K562 (cell line): ENCODE measurements around the gene ETV3. TPM values are rescaled to one million over a fixed set of nuclear protein-coding genes. Genes with fewer than 3 reads are reported as not detected.

Source experiments
- ATAC-seq: fragments of 200-7000 bp; cut with Tn5 transposase; 3 replicates; pipeline ENCODE4 v1.9.1; 2020; ENCODE audit warnings: moderate library complexity
- BruUV-seq: library from RNA; stranded (reverse); fragments of 400-500 nt; replicated peaks from 2 replicates; lab custom pipeline; 2021; lab: Mats Ljungman, UMichigan
- CTCF ChIA-PET: fragments of 300-600 bp; formaldehyde crosslinking; extraction: SDS; loops from one replicate; lab custom pipeline; 2021; ENCODE audit warnings: low intra/inter-chr PET ratio; lab: Yijun Ruan, JAX
- POLR2A ChIA-PET: fragments of 300-600, 350-650 bp; sonication (Branson Sonifier 250); formaldehyde crosslinking; extraction: SDS; loops from one replicate; lab custom pipeline; 2021; ENCODE audit warnings: antibody characterized with exemption, inconsistent platforms; lab: Yijun Ruan, JAX
- DNase-seq, 4 experiments: peaks; one replicate each; pipeline versions ENCODE4 v3.0.0 to v3.0.0-alpha.2; 2011 to 2018; ENCODE audit warnings: low spot score in 3 of 4, mixed read lengths in 3 of 4; ENCODE audit errors: extremely low read depth in 1 of 4
- FAIRE-seq: peaks from 2 replicates; lab custom pipeline; 2011; peaks lifted over from hg19 to GRCh38; lab: Jason Lieb, UNC
- H2AFZ ChIP-seq: 2 replicates; pipeline ENCODE4 v1.6.0; 2011; ENCODE audit warnings: low read depth, low read length, control low read depth, inconsistent platforms
- H3K27ac ChIP-seq: fragments of 200-600 bp; 3 replicates; pipeline ENCODE4 v1.8.0; 2011; ENCODE audit warnings: low read depth, mild to moderate bottlenecking, control low read depth, inconsistent platforms, low read length, moderate library complexity, mixed read lengths; ENCODE audit errors: extremely low read depth
- H3K27me3 ChIP-seq, 2 experiments: fragments of 300-600 bp in 1 of 2; 2 replicates in 1 of 2; 3 replicates in 1 of 2; pipeline versions ENCODE4 v1.6.0 to v1.8.0; 2011; ENCODE audit warnings: inconsistent platforms in 2 of 2, low read length in 2 of 2, mild to moderate bottlenecking in 1 of 2, mixed read lengths in 1 of 2, moderate library complexity in 1 of 2; ENCODE audit not compliant: control insufficient read depth in 2 of 2, insufficient read depth in 2 of 2
- H3K36me3 ChIP-seq: fragments of 300-600 bp; 3 replicates; pipeline ENCODE4 v1.8.0; 2011; ENCODE audit warnings: mild to moderate bottlenecking, low read length, inconsistent platforms; ENCODE audit not compliant: control insufficient read depth, insufficient read depth
- H3K4me1 ChIP-seq, 2 experiments: fragments of 200-600 bp in 1 of 2; replicated peaks in 1 of 2; 2 replicates in 1 of 2; 3 replicates in 1 of 2; pipeline versions ENCODE4 v1.5.1 to v1.8.0; 2011; ENCODE audit warnings: inconsistent platforms in 2 of 2, low read length in 2 of 2, mild to moderate bottlenecking in 1 of 2, mixed read lengths in 1 of 2, moderate library complexity in 1 of 2; ENCODE audit not compliant: control insufficient read depth in 2 of 2, insufficient read depth in 2 of 2
- H3K4me2 ChIP-seq: 2 replicates; pipeline ENCODE4 v1.6.1; 2011; ENCODE audit warnings: low read length, control low read depth, inconsistent platforms, mixed read lengths; ENCODE audit not compliant: insufficient read depth
- H3K4me3 ChIP-seq: fragments of 200-600 bp; sonication (generic), shearing (Covaris generic); 2 replicates; pipeline ENCODE4 v1.5.1; 2016; ENCODE audit warnings: control low read depth, inconsistent platforms
- H3K79me2 ChIP-seq: fragments of 200-600 bp; 3 replicates; pipeline ENCODE4 v1.8.0; 2011; ENCODE audit warnings: low read length, inconsistent platforms; ENCODE audit not compliant: control insufficient read depth, insufficient read depth
- H3K9ac ChIP-seq, 2 experiments: 2 replicates each; pipeline versions ENCODE4 v1.6.0 to v1.6.1; 2011; ENCODE audit warnings: low read depth in 2 of 2, low read length in 2 of 2, control low read depth in 1 of 2, inconsistent platforms in 1 of 2, mild to moderate bottlenecking in 1 of 2, mixed read lengths in 1 of 2; ENCODE audit not compliant: insufficient read depth in 1 of 2
- H3K9me1 ChIP-seq: one replicate; pipeline ENCODE4 v1.6.0; 2011; ENCODE audit warnings: inconsistent platforms, mild to moderate bottlenecking, low read length, moderate library complexity; ENCODE audit not compliant: control insufficient read depth, insufficient read depth
- H3K9me3 ChIP-seq: replicated peaks from 2 replicates; pipeline ENCODE4 v1.5.1; 2011; ENCODE audit warnings: low read depth, low read length, inconsistent platforms; ENCODE audit not compliant: control insufficient read depth, insufficient read depth
- H4K20me1 ChIP-seq: replicated peaks from 2 replicates; pipeline ENCODE4 v1.6.1; 2011; ENCODE audit warnings: low read length, inconsistent platforms, mixed read lengths; ENCODE audit not compliant: control insufficient read depth, insufficient read depth
- RFX7 ChIP-seq: fragments of 250-450 bp; sonication (Bioruptor Pico); IDR thresholded peaks from 2 replicates; pipeline ENCODE4 v1.5.1; 2021; ENCODE audit warnings: mild to moderate bottlenecking
- SMARCC2 ChIP-seq: fragments of 450-650 bp; IDR thresholded peaks from 2 replicates; pipeline ENCODE4 v1.6.1; 2017; ENCODE audit warnings: antibody characterized with exemption, moderate library complexity, mild to moderate bottlenecking, low read depth
- SMC3 ChIP-seq: conservative IDR thresholded peaks from 2 replicates; pipeline ENCODE4 v1.6.1; 2011; ENCODE audit warnings: low read depth, low read length, improper control_type of control experiment; ENCODE audit not compliant: insufficient read depth
- TGIF2 ChIP-seq: sonication (generic); formaldehyde crosslinking; IDR thresholded peaks from 2 replicates; pipeline ENCODE4 v1.8.1; 2022; ENCODE audit warnings: mild to moderate bottlenecking, missing genetic modification reagents, moderate library complexity
- YBX1 ChIP-seq: fragments of 450-650 bp; IDR thresholded peaks from 2 replicates; pipeline ENCODE4 v1.7.1; 2016; ENCODE audit warnings: mild to moderate bottlenecking
- ZNF77 ChIP-seq: fragments of 250-450 bp; sonication (Bioruptor Pico); IDR thresholded peaks from 2 replicates; pipeline ENCODE4 v1.5.0; 2020
- ZSCAN29 ChIP-seq: fragments of 450-650 bp; IDR thresholded peaks from 2 replicates; pipeline ENCODE4 v1.6.1; 2017
- WGBS: fragments of 100-300 bp; shearing (Covaris generic); methylation state at CpG from one replicate; pipeline ENCODE4 v1.1.6; 2016; ENCODE audit warnings: low coverage, mixed read lengths; ENCODE audit not compliant: insufficient coverage; ENCODE audit errors: missing lambda C conversion rate; 5-methylcytosine and 5-hydroxymethylcytosine counted together
- in situ Hi-C: fragments of 300-500 bp; cut with MboI; formaldehyde crosslinking; loops from 4 replicates; pipeline ENCODE4 v1.15.0; 2018; ENCODE audit warnings: inconsistent platforms, mixed read lengths
- intact Hi-C: fragments of 100-400 bp; cut with micrococcal nuclease; formaldehyde crosslinking; loops from 2 replicates; pipeline ENCODE4 v1.14.2; 2022
- polyA plus RNA-seq, 8 experiments: library from polyadenylated mRNA; depleted of rRNA in 4 of 8; stranded (reverse) in 5 of 8; unstranded in 3 of 8; fragments of >200 nt; fragmentation: Nextera tagmentation in 2 of 8; fragmentation: Illumina TruSeq in 1 of 8; extraction: Ambion mirVana in 2 of 8; extraction: Trizol in 1 of 8; gene quantifications; 2 replicates each; pipeline versions ENCODE4 v1.2.1 to v1.2.3, GENCODE V29; 2011 to 2014; ENCODE audit warnings: inconsistent platforms in 1 of 8, missing spikeins in 1 of 8
- total RNA-seq, 7 experiments: library from RNA; depleted of rRNA in 6 of 7; stranded (reverse); fragments of >200 nt in 6 of 7; fragmentation: Illumina TruSeq in 2 of 7; extraction: Trizol in 2 of 7; gene quantifications; 2 replicates each; pipeline versions ENCODE4 v1.2.1 to v1.2.3, GENCODE V29; 2011 to 2021; ENCODE audit warnings: low replicate concordance in 1 of 7
- TF ChIP-seq, protein P1 (sequence below): fragments of 200-800 bp; sonication (Bioruptor generic); IDR thresholded peaks from 2 replicates; pipeline ENCODE4 v1.6.1; 2017; ENCODE audit warnings: missing genetic modification characterization, missing compliant biosample characterization
- TF ChIP-seq, protein P2 (sequence below): fragments of 250-450 bp; sonication (Bioruptor Pico); IDR thresholded peaks from 2 replicates; pipeline ENCODE4 v1.4.0; 2020; ENCODE audit warnings: mild to moderate bottlenecking, moderate library complexity
- TF ChIP-seq, protein P3 (sequence below), 2 experiments: fragments of 450-650 bp in 1 of 2; sonication (generic) in 1 of 2; formaldehyde crosslinking in 1 of 2; IDR thresholded peaks; 2 replicates each; pipeline versions ENCODE4 v1.7.1 to v1.9.0; 2016 to 2022; ENCODE audit warnings: inconsistent platforms in 1 of 2, mild to moderate bottlenecking in 1 of 2, missing genetic modification reagents in 1 of 2

The ETV3 gene
- total and polyA plus RNA-seq, 9 of the 15 experiments (the other 6 are each of a cell fraction or from before 2014, with no cell fraction given): 3.1 to 16.0 (median 9.0) TPM

DNA sequence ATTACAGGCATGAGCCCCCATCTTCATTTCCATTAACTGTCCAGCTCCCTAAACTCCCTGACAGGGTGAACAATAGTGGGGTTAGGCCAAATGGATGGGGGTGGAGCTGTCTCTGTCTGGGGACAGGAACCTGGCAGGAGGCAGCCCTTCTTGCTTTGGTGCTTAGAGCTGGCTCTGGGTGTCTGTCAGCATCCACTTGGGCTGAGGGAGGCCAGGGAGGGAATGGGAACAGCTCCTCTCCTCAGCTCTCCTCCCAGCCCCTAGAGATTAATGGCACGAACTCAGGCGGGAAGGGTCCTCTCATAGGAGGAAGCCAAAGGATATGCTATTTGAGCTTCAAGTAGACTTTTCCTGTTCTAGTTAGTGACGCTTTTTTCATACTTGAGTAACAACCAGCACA, 27.5 kb downstream of the ETV3 start:
- Histone ChIP-seq H3K27ac (no peak overlapping the region), H3K27me3 (peaks cover 77 to 89% of the 10 kb centered on the region in 2 experiments), H3K4me3 (no peak overlapping the region), H3K4me2 (no peak overlapping the region), H4K20me1 (0 out of 2 replicates have a peak, but pooled peaks cover 12% of the 10 kb centered on the region), H3K9ac (no peak overlapping the region), H3K79me2 (no peaks in the 10 kb centered on the region), H2AFZ (no peak overlapping the region), H3K9me3 (no peaks in the 10 kb centered on the region), H3K4me1 (peaks cover 0 to 13% of the 10 kb centered on the region in 2 experiments; a peak in 3 of 5 replicates), H3K36me3 (no peaks in the 10 kb centered on the region), H3K9me1 (no peaks in the 10 kb centered on the region)
- intact Hi-C loops: no loop called here
- 3% methylated on average over 3 of the region's 3 CpGs for WGBS
- POLR2A ChIA-PET: interaction anchor here (0.9 to 1.5 kb wide), 3 partner anchors 16 to 27 kb away, joined by 3 to 4 read pairs (median 4); no protein-coding TSS in a partner anchor
- in situ Hi-C loops: no loop called here
- ATAC-seq (no peak), DNase-seq (no peak), FAIRE-seq (no peak)
- CTCF ChIA-PET: no interaction called here
- no TSS peak for BruUV-seq
- TF ChIP-seq, protein P1, sequence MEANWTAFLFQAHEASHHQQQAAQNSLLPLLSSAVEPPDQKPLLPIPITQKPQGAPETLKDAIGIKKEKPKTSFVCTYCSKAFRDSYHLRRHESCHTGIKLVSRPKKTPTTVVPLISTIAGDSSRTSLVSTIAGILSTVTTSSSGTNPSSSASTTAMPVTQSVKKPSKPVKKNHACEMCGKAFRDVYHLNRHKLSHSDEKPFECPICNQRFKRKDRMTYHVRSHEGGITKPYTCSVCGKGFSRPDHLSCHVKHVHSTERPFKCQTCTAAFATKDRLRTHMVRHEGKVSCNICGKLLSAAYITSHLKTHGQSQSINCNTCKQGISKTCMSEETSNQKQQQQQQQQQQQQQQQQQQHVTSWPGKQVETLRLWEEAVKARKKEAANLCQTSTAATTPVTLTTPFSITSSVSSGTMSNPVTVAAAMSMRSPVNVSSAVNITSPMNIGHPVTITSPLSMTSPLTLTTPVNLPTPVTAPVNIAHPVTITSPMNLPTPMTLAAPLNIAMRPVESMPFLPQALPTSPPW (CRISPR knock-in tag): no peak
- TF ChIP-seq RFX7 (CRISPR knock-in tag) (no peak), ZNF77 (CRISPR knock-in tag) (no peak), SMARCC2 (no peak), TGIF2 (CRISPR knock-in tag) (no peak), YBX1 (no peak), SMC3 (no peak), ZSCAN29 (no peak)
- TF ChIP-seq, protein P2, sequence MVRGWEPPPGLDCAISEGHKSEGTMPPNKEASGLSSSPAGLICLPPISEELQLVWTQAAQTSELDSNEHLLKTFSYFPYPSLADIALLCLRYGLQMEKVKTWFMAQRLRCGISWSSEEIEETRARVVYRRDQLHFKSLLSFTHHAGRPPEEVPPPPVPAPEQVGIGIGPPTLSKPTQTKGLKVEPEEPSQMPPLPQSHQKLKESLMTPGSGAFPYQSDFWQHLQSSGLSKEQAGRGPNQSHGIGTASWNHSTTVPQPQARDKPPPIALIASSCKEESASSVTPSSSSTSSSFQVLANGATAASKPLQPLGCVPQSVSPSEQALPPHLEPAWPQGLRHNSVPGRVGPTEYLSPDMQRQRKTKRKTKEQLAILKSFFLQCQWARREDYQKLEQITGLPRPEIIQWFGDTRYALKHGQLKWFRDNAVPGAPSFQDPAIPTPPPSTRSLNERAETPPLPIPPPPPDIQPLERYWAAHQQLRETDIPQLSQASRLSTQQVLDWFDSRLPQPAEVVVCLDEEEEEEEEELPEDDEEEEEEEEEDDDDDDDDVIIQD (CRISPR knock-in tag): no peak
- TF ChIP-seq, protein P3, sequence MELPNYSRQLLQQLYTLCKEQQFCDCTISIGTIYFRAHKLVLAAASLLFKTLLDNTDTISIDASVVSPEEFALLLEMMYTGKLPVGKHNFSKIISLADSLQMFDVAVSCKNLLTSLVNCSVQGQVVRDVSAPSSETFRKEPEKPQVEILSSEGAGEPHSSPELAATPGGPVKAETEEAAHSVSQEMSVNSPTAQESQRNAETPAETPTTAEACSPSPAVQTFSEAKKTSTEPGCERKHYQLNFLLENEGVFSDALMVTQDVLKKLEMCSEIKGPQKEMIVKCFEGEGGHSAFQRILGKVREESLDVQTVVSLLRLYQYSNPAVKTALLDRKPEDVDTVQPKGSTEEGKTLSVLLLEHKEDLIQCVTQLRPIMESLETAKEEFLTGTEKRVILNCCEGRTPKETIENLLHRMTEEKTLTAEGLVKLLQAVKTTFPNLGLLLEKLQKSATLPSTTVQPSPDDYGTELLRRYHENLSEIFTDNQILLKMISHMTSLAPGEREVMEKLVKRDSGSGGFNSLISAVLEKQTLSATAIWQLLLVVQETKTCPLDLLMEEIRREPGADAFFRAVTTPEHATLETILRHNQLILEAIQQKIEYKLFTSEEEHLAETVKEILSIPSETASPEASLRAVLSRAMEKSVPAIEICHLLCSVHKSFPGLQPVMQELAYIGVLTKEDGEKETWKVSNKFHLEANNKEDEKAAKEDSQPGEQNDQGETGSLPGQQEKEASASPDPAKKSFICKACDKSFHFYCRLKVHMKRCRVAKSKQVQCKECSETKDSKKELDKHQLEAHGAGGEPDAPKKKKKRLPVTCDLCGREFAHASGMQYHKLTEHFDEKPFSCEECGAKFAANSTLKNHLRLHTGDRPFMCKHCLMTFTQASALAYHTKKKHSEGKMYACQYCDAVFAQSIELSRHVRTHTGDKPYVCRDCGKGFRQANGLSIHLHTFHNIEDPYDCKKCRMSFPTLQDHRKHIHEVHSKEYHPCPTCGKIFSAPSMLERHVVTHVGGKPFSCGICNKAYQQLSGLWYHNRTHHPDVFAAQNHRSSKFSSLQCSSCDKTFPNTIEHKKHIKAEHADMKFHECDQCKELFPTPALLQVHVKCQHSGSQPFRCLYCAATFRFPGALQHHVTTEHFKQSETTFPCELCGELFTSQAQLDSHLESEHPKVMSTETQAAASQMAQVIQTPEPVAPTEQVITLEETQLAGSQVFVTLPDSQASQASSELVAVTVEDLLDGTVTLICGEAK (IDR thresholded peaks at IDR 0.05): no peak
- TF ChIP-seq, protein P3 (CRISPR knock-in tag; IDR thresholded peaks at IDR 0.05): no peak
